ENCODE results near the gene CBR3.

- TF ChIP-seq CTCF (IDR thresholded peaks at IDR 0.05) (no peak), POLR2A (IDR thresholded peaks at IDR 0.05) (no peak)
Measured at GRCh38 chr21:36170823-36171222, 35.9 kb downstream of the CBR3 start.
